Epithelial cell of proximal tubule (primary cell): ENCODE results near the gene RHOU. TPM values are rescaled to one million over a fixed set of nuclear protein-coding genes. Genes with fewer than 3 reads are reported as not detected.
A peak's percentile ranks its signal among the peaks of the same experiment; 100 is the strongest.
"Not testable (repeated sequence)": the region's sequence is repeated elsewhere in the genome, so short reads cannot be mapped to it uniquely, and the experiment has no call there.

ENCODE experiments used
- DNase-seq: peaks from one replicate; pipeline ENCODE4 v3.0.0-alpha.2; 2011; ENCODE audit warnings: low read depth
- H3K4me3 ChIP-seq: 2 replicates; pipeline ENCODE4 v1.5.1; 2011; ENCODE audit warnings: low read depth, mild to moderate bottlenecking, low read length
- total RNA-seq: library from RNA; depleted of rRNA; stranded (reverse); fragments of >200 nt; gene quantifications from 2 replicates; pipeline ENCODE4 v1.2.3, GENCODE V29; 2015
- TF ChIP-seq, protein P1 (sequence below): conservative IDR thresholded peaks from 2 replicates; pipeline ENCODE4 v1.5.1; 2012; ENCODE audit warnings: low read depth, mild to moderate bottlenecking, low read length

The RHOU gene
- 0.14 and 0.58 TPM in 2 replicates for total RNA-seq

DNA sequence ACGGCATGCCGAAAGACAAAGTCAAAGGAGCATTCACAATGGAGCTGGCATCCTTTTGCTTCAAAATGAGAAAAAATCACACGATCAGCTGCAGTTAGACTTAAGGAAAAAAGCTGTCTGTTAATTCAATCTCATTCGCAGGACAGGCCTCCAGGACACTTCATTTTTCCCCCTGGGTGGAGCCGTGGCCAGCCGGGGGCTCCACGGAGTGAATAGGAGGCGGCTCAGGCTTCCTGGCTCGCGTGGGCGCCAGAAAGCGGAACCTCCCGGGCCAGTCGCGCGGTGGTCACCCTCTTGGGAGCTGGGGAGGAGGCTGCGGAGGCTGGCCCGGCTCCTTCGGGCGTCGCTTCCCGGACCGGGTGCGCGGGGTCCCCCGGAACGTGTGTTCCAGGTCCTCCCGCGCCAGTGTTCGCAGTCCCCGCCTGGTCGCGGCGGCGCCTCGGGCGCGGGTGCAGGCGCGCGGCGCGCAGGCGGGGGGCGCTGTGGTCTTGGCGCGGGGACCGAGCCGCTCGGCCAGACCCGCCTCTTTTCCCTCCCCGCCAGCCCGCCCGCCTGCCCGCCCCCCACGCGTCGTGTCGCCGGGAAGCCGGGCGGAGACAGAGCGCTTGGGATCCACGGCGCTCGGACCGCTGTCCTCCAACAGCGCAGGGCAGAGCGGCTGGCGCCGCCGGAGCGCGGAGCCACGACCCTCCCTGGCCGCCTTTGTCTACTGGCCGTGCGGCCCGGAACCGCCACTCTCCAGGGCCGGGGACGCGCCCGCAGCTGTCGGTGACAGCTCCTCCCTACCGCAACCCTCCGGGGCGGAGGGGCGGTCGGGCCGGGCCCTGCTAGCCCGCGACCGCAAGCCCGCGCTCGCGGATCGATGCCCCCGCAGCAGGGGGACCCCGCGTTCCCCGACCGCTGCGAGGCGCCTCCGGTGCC is at the start of gene RHOU:
RHOU (plus strand) TSS at position 599 of the 921 bp plus-strand sequence; CDS start at position 863, 264 bp downstream.
- TF ChIP-seq, protein P1, sequence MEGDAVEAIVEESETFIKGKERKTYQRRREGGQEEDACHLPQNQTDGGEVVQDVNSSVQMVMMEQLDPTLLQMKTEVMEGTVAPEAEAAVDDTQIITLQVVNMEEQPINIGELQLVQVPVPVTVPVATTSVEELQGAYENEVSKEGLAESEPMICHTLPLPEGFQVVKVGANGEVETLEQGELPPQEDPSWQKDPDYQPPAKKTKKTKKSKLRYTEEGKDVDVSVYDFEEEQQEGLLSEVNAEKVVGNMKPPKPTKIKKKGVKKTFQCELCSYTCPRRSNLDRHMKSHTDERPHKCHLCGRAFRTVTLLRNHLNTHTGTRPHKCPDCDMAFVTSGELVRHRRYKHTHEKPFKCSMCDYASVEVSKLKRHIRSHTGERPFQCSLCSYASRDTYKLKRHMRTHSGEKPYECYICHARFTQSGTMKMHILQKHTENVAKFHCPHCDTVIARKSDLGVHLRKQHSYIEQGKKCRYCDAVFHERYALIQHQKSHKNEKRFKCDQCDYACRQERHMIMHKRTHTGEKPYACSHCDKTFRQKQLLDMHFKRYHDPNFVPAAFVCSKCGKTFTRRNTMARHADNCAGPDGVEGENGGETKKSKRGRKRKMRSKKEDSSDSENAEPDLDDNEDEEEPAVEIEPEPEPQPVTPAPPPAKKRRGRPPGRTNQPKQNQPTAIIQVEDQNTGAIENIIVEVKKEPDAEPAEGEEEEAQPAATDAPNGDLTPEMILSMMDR = no peak
- no peak for DNase-seq
- peak within 1 kb of the TSS; percentile 67 for H3K4me3 ChIP-seq

DNA sequence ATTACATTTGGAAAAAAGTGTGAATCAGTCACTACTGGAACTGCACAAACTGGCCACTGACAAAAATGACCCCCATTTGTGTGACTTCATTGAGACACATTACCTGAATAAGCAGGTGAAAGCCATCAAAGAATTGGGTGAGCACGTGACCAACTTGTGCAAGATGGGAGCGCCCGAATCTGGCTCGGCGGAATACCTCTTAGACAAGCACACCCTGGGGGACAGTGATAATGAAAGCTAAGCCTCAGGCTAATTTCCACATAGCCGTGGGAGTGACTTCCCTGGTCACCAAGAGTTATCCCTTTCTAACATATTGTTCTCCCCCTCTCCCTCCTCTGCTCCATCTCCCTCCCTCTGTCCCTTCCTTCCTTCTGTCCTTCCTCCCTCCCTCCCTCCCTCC is 47.7 kb upstream of the RHOU start:
- H3K4me3 ChIP-seq = no peak overlapping the region
- DNase-seq = no peak
- TF ChIP-seq, protein P1 = no peak

DNA sequence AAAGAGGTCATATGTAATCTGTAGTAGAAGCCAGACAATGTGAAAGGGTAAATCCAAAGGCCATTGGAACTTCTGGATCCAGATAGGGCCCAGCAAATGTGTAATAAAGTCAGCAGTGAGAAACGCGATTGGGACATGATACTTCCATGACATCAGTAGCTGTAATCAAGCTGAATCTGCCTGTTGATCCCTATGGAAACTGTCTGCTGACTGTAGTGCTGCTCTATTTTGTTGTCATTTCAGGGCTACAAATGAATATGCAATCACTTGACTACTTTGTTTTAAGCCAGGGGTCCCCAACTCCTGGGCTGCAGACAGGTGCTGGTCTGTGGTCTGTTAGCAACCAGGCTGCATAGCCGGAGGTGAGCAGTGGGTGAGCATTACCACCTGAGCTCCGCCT is 46.0 kb upstream of the RHOU start:
- H3K4me3 ChIP-seq = no peak overlapping the region
- no peak for DNase-seq
- TF ChIP-seq, protein P1 = no peak

DNA sequence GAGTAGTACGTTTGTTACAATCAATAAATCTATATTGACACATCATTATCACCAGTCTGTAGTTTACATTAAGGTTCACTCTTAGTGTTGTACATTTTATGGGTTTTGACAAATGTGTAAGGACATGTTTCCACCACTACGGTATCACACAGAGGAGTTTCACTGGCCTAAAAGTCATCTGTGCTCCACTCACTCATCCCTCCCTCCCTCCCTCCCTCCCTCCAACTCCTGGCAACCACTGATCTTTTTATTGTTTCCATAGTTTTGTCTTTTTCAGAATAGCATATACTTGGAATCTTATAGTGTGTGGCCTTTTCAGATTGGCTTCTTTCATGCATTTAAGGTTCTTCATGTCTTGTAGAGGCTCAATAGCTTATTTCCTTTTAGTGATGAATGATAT is 44.1 kb upstream of the RHOU start:
- TF ChIP-seq, protein P1 = no peak
- no peak for DNase-seq

DNA sequence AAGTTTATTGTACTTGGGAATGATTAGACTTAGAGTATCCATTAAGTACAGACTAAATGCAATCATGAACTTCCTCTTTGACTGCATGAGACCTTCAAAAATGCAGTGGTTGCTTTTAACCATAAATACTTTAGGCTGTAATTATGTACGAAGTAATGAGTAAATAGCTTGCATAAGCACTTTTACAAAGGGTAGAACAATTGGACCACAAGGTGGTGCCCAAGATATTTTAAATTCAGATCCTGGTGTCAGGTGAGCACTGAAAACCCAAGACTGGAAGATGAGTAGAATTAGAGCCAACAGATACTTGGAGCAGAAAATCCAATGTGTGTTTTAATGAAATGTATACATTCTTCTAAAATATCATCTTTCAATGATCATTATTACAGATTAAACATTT is 43.4 kb upstream of the RHOU start:
- H3K4me3 ChIP-seq = no peak overlapping the region
- peak; percentile 26 for DNase-seq
- TF ChIP-seq, protein P1 = peak; percentile 56

More for the DNA sequence above, 44.1 kb upstream of the RHOU start:
- H3K4me3 ChIP-seq = no peak overlapping the region

DNA sequence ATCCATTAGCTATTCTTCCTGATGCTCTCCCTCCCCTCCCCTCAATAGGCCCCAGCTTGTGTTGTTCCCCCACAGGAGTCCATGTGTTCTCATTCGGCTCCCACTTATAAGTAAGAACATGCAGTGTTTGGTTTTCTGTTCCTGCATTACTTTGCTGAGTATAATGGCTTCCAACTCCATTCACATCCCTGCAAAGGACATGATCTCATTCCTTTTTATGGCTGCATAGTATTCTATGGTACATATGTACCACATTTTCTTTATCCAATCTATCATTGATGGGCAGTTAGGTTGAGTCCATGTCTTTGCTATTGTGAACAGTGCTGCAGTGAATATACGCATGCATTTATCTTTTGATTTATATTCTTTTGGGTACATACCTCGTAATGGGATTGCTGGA is 40.8 kb upstream of the RHOU start:
- not testable (repeated sequence) for H3K4me3 ChIP-seq, DNase-seq

DNA sequence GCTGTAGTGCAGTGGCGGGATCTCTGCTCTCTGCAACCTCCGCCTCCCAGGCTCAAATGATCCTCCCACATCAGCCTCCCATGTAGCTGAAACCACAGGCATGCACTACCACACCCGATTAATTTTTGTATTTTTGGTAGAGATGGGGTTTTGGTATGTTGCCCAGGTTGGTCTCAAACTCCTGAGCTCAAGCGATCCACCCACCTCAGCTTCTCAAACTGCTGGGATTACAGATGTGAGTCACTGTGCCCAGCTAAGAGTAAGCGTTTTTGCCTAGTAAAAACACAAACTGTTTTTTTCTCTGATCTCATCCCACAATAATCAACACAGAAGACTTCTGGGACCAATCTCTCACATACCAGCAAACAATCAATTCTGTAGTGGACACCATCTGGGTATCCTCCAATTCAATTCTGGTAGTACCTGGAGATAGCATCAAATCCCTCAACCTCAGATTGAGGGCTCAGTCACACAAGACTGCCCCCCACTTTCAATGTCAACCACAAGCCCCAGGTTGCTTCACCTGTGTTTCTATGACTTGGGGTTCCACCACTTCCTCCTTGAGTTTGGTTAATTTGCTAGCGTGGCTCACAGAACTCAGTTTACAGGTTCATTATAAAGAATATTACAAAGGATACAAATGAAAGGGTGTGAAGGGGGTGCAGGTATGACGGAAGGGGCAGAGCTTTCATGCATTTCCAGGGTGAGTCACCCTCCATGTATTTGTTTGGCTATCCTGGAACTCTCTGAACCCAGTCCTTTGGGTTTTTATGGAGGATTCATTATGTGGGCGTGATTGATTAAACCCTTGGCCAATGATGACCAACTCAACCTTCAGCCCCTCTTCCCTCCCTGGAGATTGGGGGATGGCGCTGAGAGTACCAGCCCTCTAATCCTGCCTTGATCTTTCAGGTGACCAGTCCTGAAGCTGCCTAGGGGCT is 40.0 kb upstream of the RHOU start:
- H3K4me3 ChIP-seq = no peak overlapping the region
- TF ChIP-seq, protein P1 = no peak
- peak; percentile 43 for DNase-seq
